ENCODE results near the gene CTBP2. TPM values are rescaled to one million over a fixed set of nuclear protein-coding genes. Genes with fewer than 3 reads are reported as not detected.
"Not testable (repeated sequence)": the region's sequence is repeated elsewhere in the genome, so short reads cannot be mapped to it uniquely, and the experiment has no call there.

CTBP2 gene
- polyA plus RNA-seq, 4 donors = 88.3 to 90.6 (median 90.0) TPM

DNA sequence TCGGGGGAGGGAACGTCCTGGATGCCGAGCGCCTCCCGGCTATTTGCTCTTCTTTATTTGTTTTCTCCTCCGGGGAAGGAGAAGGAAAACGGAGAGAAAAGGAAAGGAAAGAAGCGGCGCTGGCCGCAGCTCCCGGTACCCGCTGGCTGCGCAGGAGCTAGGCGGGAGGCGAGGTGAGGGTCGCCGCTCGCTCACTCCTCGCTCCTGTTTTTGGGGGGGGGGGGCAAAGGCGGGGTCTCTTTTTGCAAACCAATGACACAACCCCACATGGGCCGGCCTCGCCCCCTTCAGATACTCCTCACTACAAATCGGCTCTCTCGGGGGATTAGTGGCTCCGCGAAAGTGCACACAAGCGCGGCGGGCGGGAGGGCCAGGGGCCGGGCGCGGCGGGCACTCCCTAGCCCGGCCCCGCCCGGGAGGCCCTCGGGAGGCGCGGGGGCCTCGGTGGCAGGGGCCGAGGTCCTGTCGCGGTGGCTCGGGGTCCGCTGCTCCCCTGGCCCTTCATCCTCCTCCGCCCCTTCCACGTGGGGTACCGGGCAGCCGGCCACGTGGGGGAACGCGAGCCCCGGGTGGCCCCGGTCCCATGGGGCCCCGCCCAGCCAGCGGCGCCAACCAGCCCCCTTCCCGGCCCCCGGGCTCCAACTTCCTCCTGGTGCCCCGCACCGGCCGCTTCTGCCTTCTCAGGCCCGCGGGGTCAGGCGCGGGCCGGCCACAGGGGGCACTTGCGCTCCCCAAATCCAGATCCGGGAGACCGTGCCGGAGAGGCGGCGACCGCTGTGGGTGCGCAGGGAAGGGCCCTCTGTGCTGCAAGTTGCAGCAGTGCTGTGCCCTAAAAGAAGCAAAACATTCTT, 718 bp upstream of the CTBP2 start:
- DNase-seq (ENCODE audit: low read depth in 4 of 4, low spot score in 3 of 4) = peak in 2 of 4 donors; percentile 78 to 79

DNA sequence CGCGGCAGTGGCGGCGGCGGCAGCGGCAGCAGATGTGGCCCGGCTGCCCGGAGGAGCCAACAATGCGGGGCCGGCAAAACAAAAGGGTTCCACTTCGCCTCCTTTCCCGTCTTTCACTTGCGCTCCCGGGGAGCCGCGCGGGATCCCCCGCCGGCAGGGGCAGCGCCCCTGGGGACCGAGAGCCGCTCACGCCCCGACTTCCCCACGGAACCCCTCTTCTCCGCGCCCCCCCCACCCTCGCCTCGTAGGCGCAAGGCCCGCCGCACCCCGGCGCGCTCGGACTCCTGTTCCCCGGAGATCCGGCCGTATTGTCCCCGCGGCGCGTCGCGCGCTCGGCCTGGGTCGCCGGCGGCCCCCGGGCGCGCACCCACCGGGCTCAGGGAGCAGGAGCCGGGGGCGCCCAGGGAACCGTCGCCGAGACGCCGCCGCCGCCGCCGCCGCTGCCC, 854 bp downstream of the CTBP2 start:
- no peak for DNase-seq (ENCODE audit: low read depth in 4 of 4, low spot score in 3 of 4)

DNA sequence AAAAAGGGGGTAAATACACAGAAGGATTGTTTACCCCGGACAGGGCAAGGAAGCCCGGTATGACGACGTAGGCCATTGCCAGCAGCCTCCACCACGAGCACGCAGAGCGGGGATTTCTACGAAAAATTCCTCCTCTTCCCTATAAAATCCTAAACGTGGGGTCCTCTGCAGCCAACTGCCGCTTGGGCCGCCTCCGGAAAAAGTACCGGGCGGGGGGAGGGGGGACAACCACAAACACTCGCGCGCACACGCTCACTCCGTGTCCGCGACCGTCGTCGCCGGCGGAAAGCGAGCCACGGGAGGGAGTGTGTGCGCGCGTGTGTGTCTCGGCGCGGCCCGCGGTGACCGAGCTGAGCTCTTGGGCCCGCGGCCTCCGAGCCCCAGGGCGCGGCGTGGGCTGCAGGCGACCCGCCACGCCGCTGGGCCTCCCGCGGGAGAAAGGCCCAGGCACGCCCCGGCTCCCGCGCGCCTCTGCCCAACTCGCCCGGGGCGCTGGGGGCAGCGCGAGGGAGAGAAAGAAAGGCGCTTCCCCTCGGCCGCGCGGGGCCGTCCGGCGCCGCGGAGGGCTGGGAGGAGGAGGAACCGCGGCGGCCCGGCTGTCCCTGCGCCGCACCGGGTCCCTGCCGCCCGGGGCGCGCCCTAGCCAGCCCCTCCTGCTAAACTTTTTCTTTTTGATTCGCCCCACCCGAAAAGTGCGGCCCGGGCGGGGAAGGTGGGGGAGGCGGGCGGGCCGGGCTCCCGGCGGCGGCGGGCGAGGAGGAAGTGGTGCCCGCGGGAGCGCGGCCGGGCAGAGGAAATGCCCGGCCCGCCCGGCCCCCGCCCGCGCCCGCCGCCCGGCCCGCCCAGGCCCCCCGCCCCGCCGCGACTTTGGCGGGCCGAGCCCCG, 1.5 kb downstream of the CTBP2 start:
- DNase-seq (ENCODE audit: low read depth in 4 of 4, low spot score in 3 of 4) = no peak

DNA sequence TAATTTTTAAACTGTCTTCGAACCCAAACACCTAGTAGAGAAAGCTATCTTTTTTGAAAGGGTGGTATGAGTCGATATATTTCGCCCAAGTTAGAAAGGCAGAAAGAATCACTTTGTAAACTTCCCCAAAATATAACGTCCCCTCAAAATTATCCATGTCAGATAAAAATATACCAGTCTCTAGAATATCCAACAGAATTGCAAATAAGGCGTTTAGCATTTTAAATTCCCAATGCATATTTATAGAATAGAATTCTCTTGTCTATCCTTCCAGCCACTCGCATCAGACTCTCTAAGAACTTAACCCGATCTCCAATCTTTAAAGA, 2.1 kb downstream of the CTBP2 start:
- no peak for DNase-seq (ENCODE audit: low read depth in 4 of 4, low spot score in 3 of 4)

DNA sequence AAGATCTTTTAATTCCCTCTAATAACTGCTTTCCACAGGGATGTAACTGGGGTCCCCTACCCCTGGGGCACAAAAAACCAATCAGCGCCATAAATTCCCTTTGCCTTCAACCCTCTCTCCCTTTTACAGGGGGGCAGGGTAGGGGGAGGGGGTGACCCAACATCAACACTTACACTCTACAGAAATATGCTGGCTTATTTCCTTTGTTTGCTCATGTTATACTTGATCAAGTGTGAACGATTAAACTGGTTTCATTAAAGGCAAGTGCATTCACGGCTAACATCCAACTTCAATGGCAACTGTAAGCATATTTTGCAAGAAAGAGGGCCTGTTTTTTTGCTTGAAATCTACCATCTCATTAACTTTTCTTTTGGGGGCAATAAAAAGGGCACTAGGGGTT, 2.9 kb downstream of the CTBP2 start:
- no peak for DNase-seq (ENCODE audit: low read depth in 4 of 4, low spot score in 3 of 4)

DNA sequence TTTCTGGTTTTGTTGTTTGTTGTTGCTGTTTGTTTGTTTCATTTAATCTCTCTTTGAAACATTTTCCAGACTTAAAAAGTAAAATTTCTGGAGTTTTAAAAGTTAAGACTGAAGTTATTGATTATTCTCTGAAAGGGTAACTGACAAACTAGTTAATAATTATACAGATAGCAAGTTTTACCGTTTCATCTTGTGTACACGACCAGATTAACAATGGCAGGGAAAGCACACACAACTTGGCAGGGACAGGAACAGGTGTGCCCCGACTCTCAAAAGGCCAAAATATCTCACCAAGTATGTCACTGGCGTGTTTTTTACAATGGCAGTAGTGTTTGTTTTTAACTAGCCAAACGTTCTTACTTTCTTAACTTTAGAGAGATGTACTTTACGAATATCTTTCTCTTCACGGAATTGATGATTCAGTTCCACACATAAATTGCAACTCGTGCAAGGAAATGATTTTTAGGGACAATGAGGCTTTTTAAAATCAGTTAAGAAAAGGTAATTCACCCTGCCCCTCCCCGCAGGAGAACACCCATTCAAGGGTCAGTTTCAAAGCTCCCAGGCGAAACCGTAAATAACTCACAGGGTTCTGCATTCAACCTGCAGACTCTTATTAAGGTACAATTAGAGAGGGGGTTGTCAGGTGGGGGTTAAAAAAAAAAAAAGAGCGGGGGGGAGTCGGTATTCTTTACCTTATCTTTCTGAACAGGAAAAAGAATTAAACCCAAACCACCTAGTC, 3.5 kb downstream of the CTBP2 start:
- no peak for DNase-seq (ENCODE audit: low read depth in 4 of 4, low spot score in 3 of 4)

DNA sequence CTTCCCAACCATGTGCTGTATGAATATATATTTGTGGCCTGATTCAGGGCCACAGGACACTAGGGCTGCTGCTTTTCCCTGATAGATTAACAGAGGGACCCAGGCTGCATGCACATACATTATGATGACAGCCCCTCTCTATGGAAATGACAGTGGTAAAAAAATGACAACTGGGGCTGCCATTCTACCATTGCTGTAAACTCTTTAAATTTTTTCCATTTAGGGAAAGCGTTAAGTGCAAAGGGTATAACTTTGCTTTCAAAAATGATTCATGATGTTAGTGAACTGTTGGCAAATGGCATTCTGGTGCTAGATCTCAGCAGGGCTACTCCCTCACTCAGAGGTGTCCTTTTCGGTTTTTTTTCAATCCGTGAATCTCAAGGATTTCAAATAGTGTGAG, 4.2 kb downstream of the CTBP2 start:
- DNase-seq (ENCODE audit: low read depth in 4 of 4, low spot score in 3 of 4) = no peak

DNA sequence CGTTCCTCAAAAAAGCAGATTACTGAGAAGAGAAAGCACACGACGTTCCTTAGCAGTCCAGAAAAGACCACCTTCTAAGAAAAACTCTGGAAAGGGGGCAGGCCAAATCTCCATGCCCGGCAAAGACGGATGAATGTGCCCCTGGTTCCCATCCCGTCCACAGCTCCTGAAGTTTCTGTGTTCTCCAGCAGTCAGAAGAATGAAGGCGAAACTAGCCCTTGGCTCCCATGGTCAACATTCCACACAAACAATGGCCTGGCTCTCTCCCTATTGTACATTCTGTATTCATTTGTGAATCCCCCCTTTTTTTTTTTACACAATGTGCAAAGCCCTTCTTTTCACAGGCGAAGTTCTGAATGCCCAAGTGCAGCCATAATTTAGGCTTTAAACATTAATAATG, 5.3 kb downstream of the CTBP2 start:
- no peak for DNase-seq (ENCODE audit: low read depth in 4 of 4, low spot score in 3 of 4)

DNA sequence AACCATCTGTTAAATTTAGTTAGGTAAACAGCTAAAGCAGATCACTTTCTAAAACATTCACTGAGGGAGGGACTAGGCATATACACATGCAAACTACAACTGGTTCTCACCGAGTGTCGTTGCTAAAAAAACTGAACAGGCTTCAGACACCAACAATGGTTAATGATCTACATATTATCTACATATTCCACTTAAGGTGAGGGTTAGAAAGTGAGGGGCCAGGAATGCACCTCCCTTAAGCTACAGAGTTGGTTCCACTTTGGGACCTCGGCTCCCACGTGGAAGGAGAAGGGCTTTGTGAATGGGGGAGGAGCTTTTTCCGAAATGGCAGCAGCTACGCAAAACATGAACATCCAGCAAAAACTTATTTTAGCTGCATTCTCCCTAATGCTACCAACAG, 5.8 kb downstream of the CTBP2 start:
- no peak for DNase-seq (ENCODE audit: low read depth in 4 of 4, low spot score in 3 of 4)

DNA sequence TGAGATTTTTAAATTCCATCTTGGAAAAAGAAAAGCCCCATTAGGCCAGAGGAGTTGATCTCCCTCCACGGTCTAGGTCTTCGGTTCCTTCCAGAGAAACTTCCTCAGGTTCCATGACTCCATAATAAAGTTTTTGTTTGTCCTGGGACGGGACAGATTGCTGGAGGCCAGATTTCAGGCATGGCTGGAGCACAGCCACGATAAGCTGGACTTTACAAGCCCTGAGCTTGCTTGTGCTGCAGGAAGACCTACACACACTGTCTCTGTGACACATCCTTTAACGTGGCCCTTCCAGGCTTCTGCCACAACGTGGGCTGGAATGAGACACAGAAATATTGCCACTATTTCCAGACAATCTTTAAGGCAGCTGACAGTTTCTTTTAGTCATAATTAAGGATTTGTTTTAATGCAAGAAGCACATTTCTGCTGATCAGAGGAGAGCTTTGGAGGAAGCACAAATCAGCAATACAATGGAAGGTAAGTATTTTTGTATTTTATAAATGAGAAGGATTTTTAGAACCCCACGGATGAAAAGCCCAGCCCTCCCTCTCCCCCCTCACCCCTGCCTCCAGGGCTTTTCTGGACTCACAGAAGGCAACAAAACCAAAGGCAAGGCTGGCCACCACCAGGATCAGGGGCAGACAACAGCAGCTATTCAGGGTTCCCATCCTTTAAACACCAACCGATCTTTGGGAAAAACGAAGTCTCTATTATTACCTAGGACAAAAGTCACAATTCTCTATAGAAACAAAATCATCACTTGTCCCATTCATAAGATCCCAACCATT, 6.5 kb downstream of the CTBP2 start:
- no peak for DNase-seq (ENCODE audit: low read depth in 4 of 4, low spot score in 3 of 4)

DNA sequence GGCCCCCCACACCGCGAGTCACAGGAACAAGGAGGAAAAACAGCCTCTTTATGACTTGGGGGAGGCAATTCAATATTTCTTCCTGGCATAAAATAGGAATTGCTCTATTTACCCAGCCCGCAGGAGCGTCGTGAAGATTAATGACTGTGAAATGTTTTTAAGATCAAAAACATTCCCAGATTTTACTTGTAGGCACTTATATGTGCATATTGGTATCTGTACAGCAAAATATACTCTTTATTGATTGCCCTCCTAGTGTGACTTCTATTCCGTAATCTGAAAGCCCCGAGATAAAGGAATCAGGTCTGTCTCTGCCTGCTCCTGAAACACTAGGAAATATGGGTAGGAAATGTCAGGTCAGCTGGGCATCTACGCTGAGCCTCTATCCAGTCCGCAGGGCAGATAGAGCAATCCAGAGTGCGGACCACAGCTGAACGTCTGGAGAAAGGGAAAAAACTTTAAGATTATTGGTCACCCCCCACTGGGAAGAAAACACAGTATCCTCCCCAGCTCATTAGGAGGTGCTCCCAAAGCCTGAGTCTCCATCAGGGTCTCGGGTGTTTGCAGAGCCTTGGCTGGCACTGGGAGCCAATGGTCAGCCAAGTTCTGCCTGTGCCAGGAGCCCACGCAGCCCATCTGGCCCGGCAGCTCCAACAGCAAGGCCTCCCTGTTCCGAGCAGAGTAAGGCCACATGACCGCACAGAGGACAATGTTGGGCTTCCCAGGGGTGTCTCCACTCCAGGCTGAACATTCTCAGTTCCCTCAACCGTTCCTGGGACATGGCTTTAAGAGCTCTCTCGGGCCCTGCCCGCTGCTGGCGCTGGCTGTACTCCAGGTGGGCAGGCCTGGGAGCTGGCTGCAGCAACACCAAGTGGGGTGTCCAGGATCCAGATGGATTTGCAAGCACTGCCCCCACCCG, 7.7 kb downstream of the CTBP2 start:
- DNase-seq (ENCODE audit: low read depth in 4 of 4, low spot score in 3 of 4) = no peak

DNA sequence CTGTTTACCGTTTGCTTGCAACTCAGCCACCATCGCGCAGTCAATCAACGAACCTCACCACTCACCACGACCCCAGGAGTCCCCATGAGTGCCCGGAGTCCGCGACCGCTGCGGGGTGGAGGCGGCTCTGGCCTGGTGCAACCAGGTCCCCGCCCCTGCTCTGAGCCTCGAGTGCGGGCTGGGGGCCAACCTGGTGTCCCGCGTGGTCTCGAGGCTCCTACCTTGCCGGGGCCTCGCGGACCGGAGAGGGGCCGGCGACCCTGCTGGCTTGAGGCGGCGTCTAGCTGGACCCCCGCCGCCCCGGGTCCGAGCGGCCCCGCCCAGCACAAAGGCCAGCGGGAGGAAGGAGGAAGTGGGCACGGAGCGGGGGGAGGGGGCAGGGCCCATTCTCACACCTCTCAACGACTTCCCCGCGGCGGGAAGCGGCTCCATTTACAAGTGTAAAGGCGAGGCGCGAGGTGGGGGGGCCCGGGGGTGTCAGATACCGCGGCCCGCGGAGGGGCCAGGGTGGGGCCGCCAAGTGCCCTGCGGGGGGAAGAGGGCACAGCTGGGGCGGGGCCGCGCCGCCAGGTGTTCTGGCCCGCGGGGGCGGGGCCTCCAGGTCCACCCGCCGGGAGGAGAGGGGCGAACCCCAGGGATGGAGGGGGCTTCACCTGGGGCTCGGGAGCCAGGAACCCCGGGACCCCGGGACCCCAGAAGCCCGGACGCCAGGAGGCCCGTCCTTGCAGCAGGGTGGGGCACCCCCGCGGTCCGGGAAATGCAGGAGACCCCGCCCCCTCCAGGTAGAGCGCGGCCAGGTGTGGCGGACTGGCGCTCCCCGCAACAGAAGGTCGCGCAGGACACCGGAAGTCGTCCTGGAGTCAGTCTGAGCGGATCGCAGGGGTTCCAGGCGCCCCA, 8.6 kb downstream of the CTBP2 start:
- no peak for DNase-seq (ENCODE audit: low read depth in 4 of 4, low spot score in 3 of 4)

DNA sequence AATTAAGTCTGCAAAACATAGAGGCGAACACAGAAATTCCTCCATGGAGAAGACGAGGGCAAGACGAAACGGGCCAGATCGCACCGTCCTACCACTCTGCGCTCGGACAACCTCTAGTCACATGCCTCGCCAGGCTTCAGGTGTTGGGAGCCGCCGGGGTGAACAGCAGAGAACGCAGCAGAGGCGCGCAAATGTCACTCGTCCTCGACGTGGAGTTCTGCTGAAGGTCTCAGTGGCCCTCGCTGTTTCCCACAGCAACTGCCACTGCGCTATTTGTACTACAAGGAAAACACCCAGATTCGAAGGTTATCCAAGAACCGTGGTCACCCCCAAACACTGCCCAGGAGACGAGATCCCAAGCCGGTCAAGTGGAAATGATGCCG, 9.2 kb downstream of the CTBP2 start:
- no peak for DNase-seq (ENCODE audit: low read depth in 4 of 4, low spot score in 3 of 4)

DNA sequence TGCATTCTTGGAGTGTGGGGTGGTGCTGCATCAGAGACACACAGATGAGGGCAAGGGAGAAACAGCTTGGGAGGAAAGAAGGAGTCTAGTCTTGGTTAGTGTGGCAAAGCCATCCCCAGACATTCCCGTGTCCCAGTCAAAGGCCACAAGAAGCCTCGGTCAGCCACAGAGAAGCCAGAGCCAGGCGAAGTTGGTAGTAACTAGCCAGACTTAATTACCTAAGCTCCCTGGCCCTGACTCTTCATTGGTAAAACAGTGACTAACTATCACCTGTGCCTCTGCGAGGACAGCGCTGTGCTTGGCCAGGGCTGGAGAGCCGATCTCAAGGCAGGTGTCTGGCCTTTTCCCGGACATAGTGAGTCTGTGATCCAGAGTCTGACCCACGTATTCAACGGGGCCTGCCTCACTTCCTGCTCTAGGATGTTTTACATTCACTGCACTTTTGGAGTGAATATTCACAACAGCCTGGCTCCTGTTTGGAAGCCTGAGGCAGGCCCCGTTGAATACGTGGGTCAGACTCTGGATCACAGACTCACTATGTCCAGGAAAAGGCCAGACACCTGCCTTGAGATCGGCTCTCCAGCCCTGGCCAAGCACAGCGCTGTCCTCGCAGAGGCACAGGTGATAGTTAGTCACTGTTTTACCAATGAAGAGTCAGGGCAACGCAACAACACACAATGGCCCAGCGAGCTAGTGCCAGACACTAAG, 9.8 kb downstream of the CTBP2 start:
- not testable (repeated sequence) for DNase-seq (ENCODE audit: low read depth in 4 of 4, low spot score in 3 of 4)

DNA sequence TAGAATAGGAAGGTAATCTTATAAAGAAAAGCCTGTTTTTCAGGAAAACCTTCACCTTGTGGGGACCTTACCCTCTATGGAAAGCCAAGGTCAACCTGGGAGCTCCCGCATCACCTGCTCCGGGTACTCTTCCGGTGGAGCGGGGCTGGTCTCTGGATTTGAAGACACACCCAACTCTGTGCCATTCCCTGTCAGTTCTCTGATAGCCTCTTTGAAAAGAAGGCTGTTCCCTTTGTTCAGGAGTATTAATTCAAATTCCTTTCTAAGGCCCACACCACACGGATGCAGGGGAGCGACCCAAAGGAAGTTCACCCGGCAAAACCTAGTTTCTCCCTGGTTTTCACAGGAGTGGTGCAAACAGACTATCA, 10.7 kb downstream of the CTBP2 start:
- DNase-seq (ENCODE audit: low read depth in 4 of 4, low spot score in 3 of 4) = no peak

DNA sequence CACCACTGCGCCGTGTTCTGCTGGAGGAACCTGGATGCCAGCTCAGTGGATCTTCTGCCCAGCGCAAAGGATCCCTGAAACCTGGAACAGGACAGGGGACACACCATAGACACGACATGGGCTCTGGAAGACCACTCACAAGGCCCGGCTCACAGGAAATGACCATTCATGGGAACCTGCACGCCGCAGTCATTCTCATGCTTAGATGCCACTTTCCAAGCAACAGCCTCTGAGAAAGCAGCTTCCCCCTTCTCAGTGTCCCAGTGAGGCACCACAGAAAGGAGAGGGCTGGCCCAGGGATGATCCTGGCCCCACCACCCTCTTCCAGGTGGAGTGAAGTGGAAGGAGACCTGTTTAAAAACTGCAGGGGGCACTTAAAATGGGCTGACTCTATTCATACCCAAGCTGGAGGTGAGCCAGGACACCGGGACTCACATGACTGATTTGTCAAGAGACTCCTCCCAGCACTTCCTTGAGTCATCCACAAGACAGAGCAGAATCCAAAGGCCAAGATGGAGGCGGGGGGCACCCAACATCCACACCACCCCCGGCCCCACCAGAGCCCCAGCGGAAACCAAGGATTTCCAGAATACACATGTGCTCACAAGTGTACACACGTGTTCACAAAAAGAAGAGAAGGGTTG, 11.2 kb downstream of the CTBP2 start:
- DNase-seq (ENCODE audit: low read depth in 4 of 4, low spot score in 3 of 4) = no peak

DNA sequence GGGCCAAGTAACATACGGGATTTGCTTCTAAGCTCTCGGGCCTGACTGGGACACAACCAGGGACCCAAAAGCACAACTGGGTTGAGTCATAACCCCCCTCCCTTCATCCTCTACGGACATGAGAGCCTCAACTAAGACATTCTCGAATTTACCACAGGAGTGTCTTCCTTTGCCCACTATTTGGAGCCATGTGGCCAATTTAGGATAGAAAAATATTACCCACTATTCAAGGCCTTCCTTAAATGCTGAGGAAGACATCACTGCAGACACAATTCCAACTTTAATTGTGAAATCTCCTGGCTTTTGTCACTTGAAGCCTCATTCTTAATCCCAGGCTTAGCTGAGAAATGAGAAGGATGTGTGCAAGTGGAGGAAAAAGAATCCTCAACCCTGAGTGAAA, 11.8 kb downstream of the CTBP2 start:
- DNase-seq (ENCODE audit: low read depth in 4 of 4, low spot score in 3 of 4) = no peak
